PFSK-1 (cell line): ENCODE data around the gene MPO.

Experiments used
- POLR2AphosphoS5 ChIP-seq: IDR thresholded peaks from 2 replicates; pipeline ENCODE4 v1.6.1; 2012; ENCODE audit warnings: low read depth, mild to moderate bottlenecking, control low read depth, low read length, moderate library complexity
- SIN3A ChIP-seq: IDR thresholded peaks from 2 replicates; pipeline ENCODE4 v1.6.1; 2012; ENCODE audit warnings: mild to moderate bottlenecking, low read length, moderate library complexity, borderline replicate concordance; ENCODE audit not compliant: insufficient read depth

DNA sequence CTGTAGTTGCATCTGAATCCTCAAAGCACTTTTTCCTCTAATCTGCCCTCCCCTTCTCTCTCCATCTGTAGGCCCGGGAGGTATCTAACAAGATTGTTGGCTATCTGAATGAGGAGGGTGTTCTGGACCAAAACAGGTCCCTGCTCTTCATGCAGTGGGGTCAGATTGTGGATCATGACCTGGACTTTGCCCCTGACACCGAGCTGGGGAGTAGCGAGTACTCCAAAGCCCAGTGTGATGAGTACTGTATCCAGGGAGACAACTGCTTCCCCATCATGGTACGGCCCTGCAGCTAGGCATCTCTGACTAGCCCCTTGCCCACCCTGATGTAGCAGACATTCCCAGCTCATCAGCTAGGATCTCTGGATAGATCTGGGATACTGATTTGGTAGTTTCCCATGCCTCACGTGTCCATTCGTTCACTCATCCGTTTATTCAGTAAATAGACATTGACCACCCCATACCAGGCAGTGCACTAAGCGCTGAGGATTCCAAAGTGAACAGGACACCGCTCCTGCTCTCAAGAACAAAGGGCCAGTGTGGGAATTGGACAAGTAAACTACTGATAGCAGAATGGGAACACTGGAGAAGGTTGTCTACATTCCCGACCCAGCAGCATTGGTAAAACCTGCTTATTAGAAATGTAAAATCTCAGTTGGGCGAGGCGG is 30.3 kb downstream of the MPO start:
- TF ChIP-seq POLR2AphosphoS5 = no peak
- no peak for TF ChIP-seq SIN3A
